Loucy (cell line): ENCODE measurements around the gene APBA1.

Experiments
- EZH2phosphoT487 ChIP-seq: fragments of 200-600 bp; IDR thresholded peaks from 2 replicates; pipeline ENCODE4 v1.6.1; 2018; ENCODE audit warnings: antibody characterized with exemption, mild to moderate bottlenecking, moderate library complexity, borderline replicate concordance
- TF ChIP-seq, protein P1 (sequence below): fragments of 200-600 bp; sonication (generic); conservative IDR thresholded peaks from 2 replicates; pipeline ENCODE4 v1.5.1; 2014; ENCODE audit warnings: mild to moderate bottlenecking, antibody characterized with exemption, low read length

DNA sequence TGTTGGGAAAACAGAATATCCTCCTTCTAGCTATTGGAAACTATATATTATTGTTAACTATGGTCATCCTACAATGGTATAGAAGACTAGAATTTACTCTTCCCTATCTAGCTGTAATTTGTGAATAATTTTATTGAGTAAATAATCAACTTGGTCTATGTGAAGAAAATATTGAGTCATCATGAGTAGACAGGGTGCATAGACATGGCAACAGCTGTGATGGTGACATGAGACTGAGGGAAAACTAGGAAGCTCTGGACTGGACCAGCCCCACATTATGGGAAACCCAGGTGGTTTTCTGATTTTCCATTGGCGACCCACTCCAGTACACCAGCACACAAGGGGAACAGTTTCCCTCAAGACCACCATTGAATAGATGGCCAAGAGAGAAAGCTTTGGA, 95.0 kb downstream of the APBA1 start:
- TF ChIP-seq, protein P1, sequence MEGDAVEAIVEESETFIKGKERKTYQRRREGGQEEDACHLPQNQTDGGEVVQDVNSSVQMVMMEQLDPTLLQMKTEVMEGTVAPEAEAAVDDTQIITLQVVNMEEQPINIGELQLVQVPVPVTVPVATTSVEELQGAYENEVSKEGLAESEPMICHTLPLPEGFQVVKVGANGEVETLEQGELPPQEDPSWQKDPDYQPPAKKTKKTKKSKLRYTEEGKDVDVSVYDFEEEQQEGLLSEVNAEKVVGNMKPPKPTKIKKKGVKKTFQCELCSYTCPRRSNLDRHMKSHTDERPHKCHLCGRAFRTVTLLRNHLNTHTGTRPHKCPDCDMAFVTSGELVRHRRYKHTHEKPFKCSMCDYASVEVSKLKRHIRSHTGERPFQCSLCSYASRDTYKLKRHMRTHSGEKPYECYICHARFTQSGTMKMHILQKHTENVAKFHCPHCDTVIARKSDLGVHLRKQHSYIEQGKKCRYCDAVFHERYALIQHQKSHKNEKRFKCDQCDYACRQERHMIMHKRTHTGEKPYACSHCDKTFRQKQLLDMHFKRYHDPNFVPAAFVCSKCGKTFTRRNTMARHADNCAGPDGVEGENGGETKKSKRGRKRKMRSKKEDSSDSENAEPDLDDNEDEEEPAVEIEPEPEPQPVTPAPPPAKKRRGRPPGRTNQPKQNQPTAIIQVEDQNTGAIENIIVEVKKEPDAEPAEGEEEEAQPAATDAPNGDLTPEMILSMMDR, result no peak
- TF ChIP-seq EZH2phosphoT487, result no peak
